ENCODE results near the gene ALK.

DNA sequence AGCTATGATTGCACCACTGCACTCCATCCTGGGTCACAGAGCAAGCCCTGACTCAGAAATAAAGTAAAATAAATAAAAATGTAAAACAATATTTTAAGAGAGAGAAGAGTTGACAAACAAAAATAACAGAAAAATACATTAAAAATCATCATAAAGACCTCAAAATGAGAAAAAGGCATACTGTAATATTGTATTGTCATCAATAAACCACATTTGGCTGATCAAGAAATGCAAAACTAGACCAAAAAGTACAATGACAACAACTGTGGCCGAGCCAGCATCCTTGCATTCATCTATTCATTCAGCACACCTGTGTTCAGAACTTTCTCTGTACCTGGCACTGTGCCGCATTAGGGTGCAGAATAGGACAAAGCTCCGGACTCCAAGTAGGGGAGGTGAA is 121.8 kb downstream of the ALK start:
- TF ChIP-seq EZH2 (IDR thresholded peaks at IDR 0.05): no peak
- TF ChIP-seq POLR2AphosphoS5 (IDR thresholded peaks at IDR 0.05; ENCODE audit: borderline replicate concordance, low read depth, low read length): no peak
